K562 (cell line): ENCODE data around the gene LRRC71. TPM values are rescaled to one million over a fixed set of nuclear protein-coding genes. Genes with fewer than 3 reads are reported as not detected.

Source experiments
- ATAC-seq: fragments of 200-7000 bp; cut with Tn5 transposase; 3 replicates; pipeline ENCODE4 v1.9.1; 2020; ENCODE audit warnings: moderate library complexity
- BruUV-seq: library from RNA; stranded (reverse); fragments of 400-500 nt; replicated peaks from 2 replicates; lab custom pipeline; 2021; lab: Mats Ljungman, UMichigan
- CTCF ChIA-PET: fragments of 300-600 bp; formaldehyde crosslinking; extraction: SDS; loops from one replicate; lab custom pipeline; 2021; ENCODE audit warnings: low intra/inter-chr PET ratio; lab: Yijun Ruan, JAX
- POLR2A ChIA-PET: fragments of 300-600, 350-650 bp; sonication (Branson Sonifier 250); formaldehyde crosslinking; extraction: SDS; loops from one replicate; lab custom pipeline; 2021; ENCODE audit warnings: antibody characterized with exemption, inconsistent platforms; lab: Yijun Ruan, JAX
- DNase-seq, 4 experiments: peaks; one replicate each; pipeline versions ENCODE4 v3.0.0 to v3.0.0-alpha.2; 2011 to 2018; ENCODE audit warnings: low spot score in 3 of 4, mixed read lengths in 3 of 4; ENCODE audit errors: extremely low read depth in 1 of 4
- FAIRE-seq: peaks from 2 replicates; lab custom pipeline; 2011; peaks lifted over from hg19 to GRCh38; lab: Jason Lieb, UNC
- H2AFZ ChIP-seq: 2 replicates; pipeline ENCODE4 v1.6.0; 2011; ENCODE audit warnings: low read depth, low read length, control low read depth, inconsistent platforms
- H3K27ac ChIP-seq: fragments of 200-600 bp; 3 replicates; pipeline ENCODE4 v1.8.0; 2011; ENCODE audit warnings: low read depth, mild to moderate bottlenecking, control low read depth, inconsistent platforms, low read length, moderate library complexity, mixed read lengths; ENCODE audit errors: extremely low read depth
- H3K27me3 ChIP-seq, 2 experiments: fragments of 300-600 bp in 1 of 2; 2 replicates in 1 of 2; 3 replicates in 1 of 2; pipeline versions ENCODE4 v1.6.0 to v1.8.0; 2011; ENCODE audit warnings: inconsistent platforms in 2 of 2, low read length in 2 of 2, mild to moderate bottlenecking in 1 of 2, mixed read lengths in 1 of 2, moderate library complexity in 1 of 2; ENCODE audit not compliant: control insufficient read depth in 2 of 2, insufficient read depth in 2 of 2
- H3K36me3 ChIP-seq: fragments of 300-600 bp; 3 replicates; pipeline ENCODE4 v1.8.0; 2011; ENCODE audit warnings: mild to moderate bottlenecking, low read length, inconsistent platforms; ENCODE audit not compliant: control insufficient read depth, insufficient read depth
- H3K4me1 ChIP-seq, 2 experiments: fragments of 200-600 bp in 1 of 2; replicated peaks in 1 of 2; 2 replicates in 1 of 2; 3 replicates in 1 of 2; pipeline versions ENCODE4 v1.5.1 to v1.8.0; 2011; ENCODE audit warnings: inconsistent platforms in 2 of 2, low read length in 2 of 2, mild to moderate bottlenecking in 1 of 2, mixed read lengths in 1 of 2, moderate library complexity in 1 of 2; ENCODE audit not compliant: control insufficient read depth in 2 of 2, insufficient read depth in 2 of 2
- H3K4me2 ChIP-seq: 2 replicates; pipeline ENCODE4 v1.6.1; 2011; ENCODE audit warnings: low read length, control low read depth, inconsistent platforms, mixed read lengths; ENCODE audit not compliant: insufficient read depth
- H3K4me3 ChIP-seq: fragments of 200-600 bp; sonication (generic), shearing (Covaris generic); 2 replicates; pipeline ENCODE4 v1.5.1; 2016; ENCODE audit warnings: control low read depth, inconsistent platforms
- H3K79me2 ChIP-seq: fragments of 200-600 bp; 3 replicates; pipeline ENCODE4 v1.8.0; 2011; ENCODE audit warnings: low read length, inconsistent platforms; ENCODE audit not compliant: control insufficient read depth, insufficient read depth
- H3K9ac ChIP-seq, 2 experiments: 2 replicates each; pipeline versions ENCODE4 v1.6.0 to v1.6.1; 2011; ENCODE audit warnings: low read depth in 2 of 2, low read length in 2 of 2, control low read depth in 1 of 2, inconsistent platforms in 1 of 2, mild to moderate bottlenecking in 1 of 2, mixed read lengths in 1 of 2; ENCODE audit not compliant: insufficient read depth in 1 of 2
- H3K9me1 ChIP-seq: one replicate; pipeline ENCODE4 v1.6.0; 2011; ENCODE audit warnings: inconsistent platforms, mild to moderate bottlenecking, low read length, moderate library complexity; ENCODE audit not compliant: control insufficient read depth, insufficient read depth
- H3K9me3 ChIP-seq: replicated peaks from 2 replicates; pipeline ENCODE4 v1.5.1; 2011; ENCODE audit warnings: low read depth, low read length, inconsistent platforms; ENCODE audit not compliant: control insufficient read depth, insufficient read depth
- H4K20me1 ChIP-seq: replicated peaks from 2 replicates; pipeline ENCODE4 v1.6.1; 2011; ENCODE audit warnings: low read length, inconsistent platforms, mixed read lengths; ENCODE audit not compliant: control insufficient read depth, insufficient read depth
- BCLAF1 ChIP-seq, 2 experiments: fragments of 450-650 bp in 1 of 2; IDR thresholded peaks; 2 replicates each; pipeline ENCODE4 v1.6.1; 2011 to 2017; ENCODE audit warnings: low read depth in 2 of 2, antibody characterized with exemption in 1 of 2, borderline replicate concordance in 1 of 2, low read length in 1 of 2, mild to moderate bottlenecking in 1 of 2, mixed read lengths in 1 of 2; ENCODE audit not compliant: control insufficient read depth in 1 of 2
- BRF1 ChIP-seq: IDR thresholded peaks from 3 replicates; pipeline ENCODE4 v1.6.1; 2011; ENCODE audit warnings: borderline replicate concordance, mild to moderate bottlenecking; ENCODE audit not compliant: insufficient read length; ENCODE audit errors: extremely low read depth
- CEBPG ChIP-seq, 3 experiments: fragments of 200-800 bp in 1 of 3; sonication (Bioruptor generic) in 1 of 3; sonication (generic) in 1 of 3; formaldehyde crosslinking in 1 of 3; IDR thresholded peaks in 2 of 3; conservative IDR thresholded peaks in 1 of 3; 2 replicates each; pipeline versions ENCODE4 v1.6.1 to v1.8.0; 2016 to 2022; ENCODE audit warnings: missing compliant biosample characterization in 2 of 3, missing genetic modification characterization in 2 of 3, mild to moderate bottlenecking in 1 of 3, missing genetic modification reagents in 1 of 3
- FIP1L1 ChIP-seq: fragments of 200-400 bp; formaldehyde crosslinking; IDR thresholded peaks from 2 replicates; pipeline ENCODE4 v1.6.1; 2018; ENCODE audit warnings: mild to moderate bottlenecking, low read depth, low read length; ENCODE audit not compliant: poor library complexity, severe bottlenecking
- FOS ChIP-seq: IDR thresholded peaks from 3 replicates; pipeline ENCODE4 v1.6.1; 2011; ENCODE audit not compliant: insufficient read length; ENCODE audit errors: extremely low read depth
- GABPA ChIP-seq: fragments of 200-800 bp; sonication (Bioruptor generic); conservative IDR thresholded peaks from 2 replicates; pipeline ENCODE4 v1.6.1; 2016; ENCODE audit warnings: low read depth, missing genetic modification characterization, missing compliant biosample characterization
- HNRNPLL ChIP-seq: fragments of 200-400 bp; formaldehyde crosslinking; IDR thresholded peaks from 2 replicates; pipeline ENCODE4 v1.6.1; 2017; ENCODE audit warnings: low read length, low read depth, mild to moderate bottlenecking; ENCODE audit not compliant: poor library complexity, severe bottlenecking
- KLF6 ChIP-seq: fragments of 250-450 bp; sonication (Bioruptor Pico); IDR thresholded peaks from 2 replicates; pipeline ENCODE4 v1.4.0; 2020; ENCODE audit warnings: mild to moderate bottlenecking, moderate library complexity, borderline replicate concordance
- RFX7 ChIP-seq: fragments of 250-450 bp; sonication (Bioruptor Pico); IDR thresholded peaks from 2 replicates; pipeline ENCODE4 v1.5.1; 2021; ENCODE audit warnings: mild to moderate bottlenecking
- SP2 ChIP-seq: IDR thresholded peaks from 2 replicates; pipeline ENCODE4 v1.6.1; 2011; ENCODE audit warnings: mild to moderate bottlenecking, low read depth, low read length, moderate library complexity; ENCODE audit not compliant: poor library complexity, severe bottlenecking; ENCODE audit errors: extremely low read depth
- VEZF1 ChIP-seq: fragments of 200-800 bp; sonication (Bioruptor generic); IDR thresholded peaks from 2 replicates; pipeline ENCODE4 v1.6.1; 2017; ENCODE audit warnings: missing genetic modification characterization, missing compliant biosample characterization
- ZBTB8A ChIP-seq: fragments of 450-650 bp; IDR thresholded peaks from 2 replicates; pipeline ENCODE4 v1.6.1; 2018; ENCODE audit warnings: mild to moderate bottlenecking, moderate library complexity; ENCODE audit not compliant: partially characterized antibody
- ZKSCAN1 ChIP-seq: fragments of 150-350 bp; IDR thresholded peaks from 2 replicates; pipeline ENCODE4 v1.6.1; 2016; ENCODE audit warnings: low read depth, low read length
- ZKSCAN3 ChIP-seq: fragments of 250-450 bp; sonication (Bioruptor Pico); IDR thresholded peaks from 2 replicates; pipeline ENCODE4 v1.4.0; 2020
- ZNF124 ChIP-seq: sonication (generic); formaldehyde crosslinking; IDR thresholded peaks from 2 replicates; pipeline ENCODE4 v1.8.1; 2022; ENCODE audit warnings: missing genetic modification reagents
- WGBS: fragments of 100-300 bp; shearing (Covaris generic); methylation state at CpG from one replicate; pipeline ENCODE4 v1.1.6; 2016; ENCODE audit warnings: low coverage, mixed read lengths; ENCODE audit not compliant: insufficient coverage; ENCODE audit errors: missing lambda C conversion rate; 5-methylcytosine and 5-hydroxymethylcytosine counted together
- in situ Hi-C: fragments of 300-500 bp; cut with MboI; formaldehyde crosslinking; loops from 4 replicates; pipeline ENCODE4 v1.15.0; 2018; ENCODE audit warnings: inconsistent platforms, mixed read lengths
- intact Hi-C: fragments of 100-400 bp; cut with micrococcal nuclease; formaldehyde crosslinking; loops from 2 replicates; pipeline ENCODE4 v1.14.2; 2022
- polyA plus RNA-seq, 8 experiments: library from polyadenylated mRNA; depleted of rRNA in 4 of 8; stranded (reverse) in 5 of 8; unstranded in 3 of 8; fragments of >200 nt; fragmentation: Nextera tagmentation in 2 of 8; fragmentation: Illumina TruSeq in 1 of 8; extraction: Ambion mirVana in 2 of 8; extraction: Trizol in 1 of 8; gene quantifications; 2 replicates each; pipeline versions ENCODE4 v1.2.1 to v1.2.3, GENCODE V29; 2011 to 2014; ENCODE audit warnings: inconsistent platforms in 1 of 8, missing spikeins in 1 of 8
- total RNA-seq, 7 experiments: library from RNA; depleted of rRNA in 6 of 7; stranded (reverse); fragments of >200 nt in 6 of 7; fragmentation: Illumina TruSeq in 2 of 7; extraction: Trizol in 2 of 7; gene quantifications; 2 replicates each; pipeline versions ENCODE4 v1.2.1 to v1.2.3, GENCODE V29; 2011 to 2021; ENCODE audit warnings: low replicate concordance in 1 of 7

LRRC71 gene
- total and polyA plus RNA-seq, 9 of the 15 experiments (the other 6 are each of a cell fraction or from before 2014, with no cell fraction given): 0.06 to 1.2 (median 0.51) TPM; not detected in 1

- TF ChIP-seq ZNF124 (CRISPR knock-in tag): no peak
Measured at GRCh38 chr1:156953571-156953970, 33.1 kb downstream of the LRRC71 start (continued).

- peaks cover 53% of the 10 kb centered on the region; the same call in 2 of the 3 replicates for H3K36me3 ChIP-seq
- DNase-seq (no peak), ATAC-seq (no peak), FAIRE-seq (no peak)
- CTCF ChIA-PET: no interaction called here
- no peaks in the 10 kb centered on the region for H4K20me1 ChIP-seq
- BruUV-seq: no TSS peak
- intact Hi-C loops: no loop called here
- H3K4me3 ChIP-seq: no peak overlapping the region
- no peaks in the 10 kb centered on the region for H3K27me3 ChIP-seq
- H3K4me2 ChIP-seq: no peak overlapping the region
- TF ChIP-seq FOS: no peak
- TF ChIP-seq CEBPG (CRISPR knock-in tag; IDR thresholded peaks at IDR 0.05): no peak
- no peak for TF ChIP-seq CEBPG (tag; conservative IDR thresholded peaks at IDR 0.05 in 1 of 2, IDR thresholded peaks at IDR 0.05 in 1 of 2)
- TF ChIP-seq SP2: no peak
- TF ChIP-seq HNRNPLL: no peak
- TF ChIP-seq VEZF1 (CRISPR knock-in tag): no peak
- TF ChIP-seq ZKSCAN3: no peak
- TF ChIP-seq GABPA (tag): no peak
- no peak for TF ChIP-seq KLF6 (CRISPR knock-in tag)
- no peak for TF ChIP-seq ZKSCAN1
- no peak for TF ChIP-seq RFX7
- TF ChIP-seq ZBTB8A: no peak
- TF ChIP-seq BCLAF1 (IDR thresholded peaks at IDR 0.05; ENCODE audit: borderline replicate concordance in 1 of 2, control insufficient read depth in 1 of 2, low read depth in 2 of 2, low read length in 1 of 2): no peak
- TF ChIP-seq FIP1L1: no peak
- TF ChIP-seq BRF1: no peak
- TF ChIP-seq ZNF124 (CRISPR knock-in tag): no peak
- H3K9me3 ChIP-seq: no peaks in the 10 kb centered on the region
- WGBS: 85% methylated on average over 10 of the region's 10 CpGs
- no peak overlapping the region for H3K9ac ChIP-seq
- POLR2A ChIA-PET: interaction anchor here (0.5 to 1.9 kb wide), 4 partner anchors 9 to 22 kb away, joined by 3 to 6 read pairs (median 3); no protein-coding TSS in a partner anchor
- H3K27ac ChIP-seq: no peak overlapping the region
- in situ Hi-C loops: loop anchor here (10.0 kb wide), 1 partner anchor 198 kb away; no protein-coding TSS in a partner anchor
- no peaks in the 10 kb centered on the region for H3K9me1 ChIP-seq
- peaks cover 18 to 43% of the 10 kb centered on the region in 2 experiments for H3K4me1 ChIP-seq
- H3K79me2 ChIP-seq: no peaks in the 10 kb centered on the region
- no peak overlapping the region for H2AFZ ChIP-seq
Measured at GRCh38 chr1:156956333-156956732, 35.9 kb downstream of the LRRC71 start.
